Fibroblast of skin of left quadriceps (primary cell): Measurements from ENCODE around the gene PRRG2.
"Not testable (repeated sequence)": the region's sequence is repeated elsewhere in the genome, so short reads cannot be mapped to it uniquely, and the experiment has no call there.

Experiments used
- DNase-seq, 2 experiments: peaks; one replicate each; pipeline ENCODE4 v3.0.0-alpha.2; 2013; ENCODE audit warnings: low read depth in 2 of 2

The PRRG2 gene

DNA sequence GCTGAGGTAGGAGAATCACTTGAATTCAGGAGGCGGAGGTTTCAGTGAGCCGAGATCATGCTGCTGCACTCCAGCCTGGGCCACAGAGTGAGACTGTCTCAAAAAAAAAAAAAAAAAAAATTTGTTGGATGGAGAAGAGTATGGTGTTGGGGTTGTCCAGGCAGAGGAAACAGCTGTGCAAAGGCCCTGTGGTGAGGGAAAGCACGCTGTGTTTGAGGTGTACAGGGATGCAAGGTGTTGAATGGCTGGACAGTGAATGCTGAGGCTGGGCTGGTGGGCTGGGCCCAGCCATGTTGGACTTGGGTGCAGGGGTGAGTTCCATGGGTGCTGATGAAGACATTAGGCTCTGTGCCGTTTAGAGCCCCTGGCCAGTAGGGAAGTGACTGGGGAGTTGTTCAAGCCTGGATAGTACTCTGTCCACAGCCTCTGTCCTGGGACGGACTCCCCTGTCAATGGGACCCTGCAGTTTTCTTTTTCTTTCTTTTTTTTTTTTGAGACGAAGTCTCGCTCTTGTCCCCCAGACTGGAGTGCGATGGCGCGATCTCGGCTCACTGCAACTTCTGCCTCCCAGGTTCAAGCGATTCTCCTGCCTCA is 28.5 kb downstream of the PRRG2 start:
- no peak for DNase-seq

GRCh38 chr19:49613374-49613773 is 32.3 kb downstream of the PRRG2 start:
- DNase-seq: no peak

GRCh38 chr19:49614096-49614833 is 33.1 kb downstream of the PRRG2 start:
- no peak for DNase-seq

DNA sequence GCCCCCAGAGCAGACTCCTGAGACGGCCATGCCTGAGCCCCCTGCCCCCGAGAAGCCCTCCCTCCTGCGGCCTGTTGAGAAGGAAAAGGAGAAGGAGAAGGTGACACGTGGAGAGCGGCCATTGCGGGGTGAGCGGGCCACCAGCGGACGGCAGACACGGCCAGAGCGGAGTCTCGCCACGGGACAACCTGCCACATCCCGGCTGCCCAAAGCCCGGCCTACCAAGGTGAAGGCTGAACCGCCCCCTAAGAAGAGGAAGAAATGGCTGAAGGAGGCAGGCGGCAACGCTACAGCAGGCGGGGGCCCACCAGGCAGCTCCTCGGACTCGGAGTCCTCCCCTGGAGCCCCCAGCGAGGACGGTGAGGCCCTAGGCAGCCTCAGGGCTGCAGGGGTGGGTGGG is 34.7 kb downstream of the PRRG2 start:
- no peak for DNase-seq

DNA sequence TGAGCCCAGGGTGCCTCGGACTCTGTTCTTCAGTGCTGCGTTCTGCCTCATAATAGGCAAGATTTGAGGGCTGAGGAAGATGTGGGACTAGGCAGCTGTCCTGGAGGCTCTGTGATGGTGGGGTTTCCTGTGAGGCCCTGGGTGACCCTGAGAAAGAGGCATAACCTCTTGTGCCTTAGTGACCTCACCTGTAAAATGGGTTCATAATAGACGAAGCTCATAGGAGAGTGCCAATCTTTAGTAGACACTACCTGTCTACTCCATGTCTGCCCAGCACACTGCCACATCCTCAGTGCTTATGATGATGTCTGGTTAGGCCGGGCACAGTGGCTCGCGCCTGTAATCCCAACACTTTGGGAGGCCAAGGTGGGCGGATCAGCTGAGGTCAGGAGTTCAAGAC is 35.4 kb downstream of the PRRG2 start:
- no peak for DNase-seq

GRCh38 chr19:49616945-49617344 is 35.8 kb downstream of the PRRG2 start:
- no peak for DNase-seq

GRCh38 chr19:49617860-49618259 is 36.7 kb downstream of the PRRG2 start:
- DNase-seq: not testable (repeated sequence)

DNA sequence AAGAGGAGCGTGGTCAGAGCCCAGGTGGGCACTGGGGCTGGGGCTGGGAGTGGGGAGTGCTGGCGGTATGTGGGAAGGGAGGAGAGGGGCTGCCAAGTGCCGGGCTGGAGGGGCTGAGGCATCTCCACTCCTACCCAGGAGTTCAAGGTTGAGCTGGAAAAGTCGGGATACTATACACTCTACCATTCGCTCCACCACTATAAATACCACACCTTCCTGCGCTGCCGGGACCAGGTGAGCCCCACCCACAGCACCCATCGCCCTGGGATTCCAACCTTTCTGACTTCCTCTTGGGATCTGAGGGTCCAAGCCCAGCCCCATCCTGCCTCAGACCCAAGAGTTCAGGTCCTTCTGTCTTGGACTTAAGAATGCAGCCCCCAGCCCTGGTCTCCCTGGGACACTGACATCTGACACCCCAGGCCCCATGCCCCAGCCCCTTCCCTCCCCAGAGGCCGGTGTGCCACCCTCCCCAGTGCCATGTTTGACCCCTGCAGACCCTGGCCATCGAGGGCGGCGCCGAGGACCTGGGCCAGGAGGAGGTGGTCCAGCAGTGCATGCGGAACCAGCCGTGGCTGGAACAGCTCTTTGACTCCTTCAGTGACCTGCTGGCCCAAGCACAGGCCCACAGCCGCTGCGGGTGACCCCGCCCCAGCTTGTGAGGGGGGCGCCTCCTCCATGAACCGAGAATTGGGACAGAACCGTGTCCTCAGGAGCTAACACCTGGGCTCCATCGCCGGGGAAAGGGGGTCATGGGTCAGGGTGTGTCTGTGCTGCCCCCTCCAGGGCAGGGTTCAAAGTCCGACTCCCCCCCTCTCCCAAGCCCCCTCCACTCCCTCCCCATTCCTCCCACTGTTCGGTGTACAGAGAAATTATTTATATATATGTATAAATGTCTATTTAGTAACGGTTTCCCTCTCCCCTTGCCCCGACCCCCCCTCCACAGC is 44.1 kb downstream of the PRRG2 start:
- DNase-seq: no peak

DNA sequence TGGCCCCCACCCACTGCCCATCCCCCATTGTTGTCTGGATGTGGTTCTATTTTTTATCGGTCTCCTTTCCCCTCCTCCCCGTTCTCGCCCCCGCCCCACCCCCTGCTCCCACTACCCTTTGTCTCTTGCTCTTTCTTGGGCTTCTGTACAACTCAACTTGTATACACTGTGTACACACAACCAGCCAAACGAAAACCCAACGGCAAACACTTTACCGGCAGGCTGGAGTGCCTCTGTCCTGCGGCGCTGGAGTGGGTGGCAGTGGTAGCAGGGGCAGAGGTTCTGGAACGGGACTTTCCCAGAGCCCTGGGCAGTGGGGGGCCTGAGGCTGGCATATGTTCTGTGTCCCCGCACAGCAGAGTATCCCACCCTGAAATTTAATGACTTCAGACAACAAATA is 45.1 kb downstream of the PRRG2 start:
- DNase-seq: no peak

DNA sequence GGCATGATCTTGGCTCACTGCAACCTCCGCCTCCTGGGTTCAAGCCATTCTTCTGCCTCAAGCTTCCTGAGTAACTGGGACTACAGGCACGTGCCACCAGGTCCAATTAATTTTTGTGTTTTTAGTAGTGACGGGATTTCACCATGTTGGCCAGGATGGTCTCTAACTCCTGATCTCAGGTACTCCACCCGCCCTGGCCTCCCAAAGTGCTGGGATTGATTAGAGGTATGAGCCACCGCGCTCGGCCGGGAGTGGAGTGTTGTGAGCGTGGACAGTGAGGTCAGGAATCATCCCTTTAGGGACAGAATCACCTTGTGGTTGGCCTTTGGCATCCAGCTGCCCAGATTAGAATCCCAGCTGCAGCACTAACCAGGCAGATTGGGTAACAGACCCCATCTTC is 48.5 kb downstream of the PRRG2 start:
- DNase-seq: no peak

GRCh38 chr19:49631014-49631588 is 50.0 kb downstream of the PRRG2 start:
- DNase-seq: no peak

DNA sequence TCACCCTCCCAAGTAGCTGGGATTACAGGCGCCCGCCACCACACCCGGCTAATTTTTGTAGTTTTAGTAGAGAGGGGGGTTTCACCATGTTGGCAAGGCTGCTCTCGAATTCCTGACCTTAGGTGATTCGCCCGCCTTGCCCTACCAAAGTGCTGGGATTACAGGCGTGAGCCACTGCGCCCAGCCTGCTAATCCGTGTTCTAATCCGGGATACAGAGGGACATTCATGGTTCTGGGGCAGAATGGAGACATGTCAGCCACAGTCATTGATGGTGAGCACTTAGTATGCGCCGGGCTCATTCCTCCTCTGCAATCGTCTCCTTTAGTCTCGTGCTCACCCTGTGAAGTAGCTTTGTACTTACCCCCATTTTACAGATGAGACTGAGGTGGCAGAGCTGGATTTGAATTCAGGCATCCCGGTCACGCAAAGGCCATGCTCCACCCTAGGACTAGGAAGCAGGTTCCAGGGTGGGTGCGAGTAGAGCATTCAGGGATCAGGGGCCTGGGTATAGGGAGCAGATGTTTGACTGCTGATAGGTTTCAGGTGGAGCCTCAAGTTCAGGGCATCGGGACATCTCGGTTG is 50.6 kb downstream of the PRRG2 start:
- no peak for DNase-seq

GRCh38 chr19:49632576-49632975 is 51.5 kb downstream of the PRRG2 start:
- DNase-seq: no peak

DNA sequence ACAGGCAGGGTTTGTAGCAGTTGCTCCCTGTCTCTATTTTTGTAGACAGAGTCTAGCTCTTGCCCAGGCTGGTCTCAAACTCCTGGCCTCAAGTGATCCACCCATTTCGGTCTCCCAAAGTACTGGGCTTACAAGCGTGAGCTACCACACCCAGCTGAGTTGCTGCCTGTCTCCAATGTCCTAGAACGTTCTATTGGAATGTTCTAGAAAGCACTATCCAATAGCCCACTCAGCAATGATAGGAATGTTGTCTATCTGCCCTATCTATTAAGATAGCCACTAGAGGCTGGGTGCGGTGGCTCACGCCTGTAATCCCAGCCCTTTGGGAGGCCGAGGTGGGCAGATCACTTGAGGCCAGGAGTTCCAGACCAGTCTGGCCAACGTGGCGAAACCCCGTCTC is 52.2 kb downstream of the PRRG2 start:
- DNase-seq: not testable (repeated sequence)

DNA sequence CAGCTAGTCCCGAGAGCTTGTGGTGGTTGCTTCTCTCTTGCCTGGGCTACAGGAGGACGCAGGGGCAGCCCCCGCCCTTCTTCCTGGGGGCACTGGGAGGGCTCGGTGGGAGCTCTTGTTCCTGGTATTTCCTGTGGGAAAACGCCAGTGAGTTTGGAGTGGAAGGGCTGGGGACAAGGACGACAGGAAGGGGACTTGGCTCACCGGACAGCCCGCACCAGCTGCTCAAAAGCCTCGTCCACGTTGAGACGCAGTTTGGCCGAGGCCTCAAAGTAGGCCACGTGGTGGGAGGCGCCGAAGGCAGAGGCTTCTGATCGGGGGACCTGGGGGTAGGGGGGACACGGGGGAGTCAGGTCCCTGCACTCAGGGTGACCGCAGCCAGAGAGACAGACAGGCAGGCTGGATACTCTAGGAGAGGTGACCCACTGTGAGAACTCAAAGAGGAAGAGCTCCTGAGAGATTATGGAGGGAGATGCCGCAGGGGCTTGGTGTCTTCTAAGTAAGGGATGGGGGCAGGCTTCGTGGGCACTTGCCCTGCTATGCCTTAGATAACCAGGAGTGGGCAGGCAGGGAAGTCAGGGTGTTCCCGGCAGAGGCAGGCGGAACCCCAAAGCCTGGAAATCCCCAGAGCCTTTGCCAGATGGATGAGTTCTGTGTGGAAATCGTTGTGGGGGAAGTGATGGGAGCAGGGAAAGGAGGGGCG is 54.6 kb downstream of the PRRG2 start:
- no peak for DNase-seq

GRCh38 chr19:49636233-49636932 is 55.3 kb downstream of the PRRG2 start:
- no peak for DNase-seq

- peak; percentile 40 to 41 for DNase-seq
These were observed 57.0 kb downstream of the PRRG2 start for GRCh38 chr19:49637821-49638738.

- DNase-seq: no peak
These were observed 58.4 kb downstream of the PRRG2 start for GRCh38 chr19:49639401-49640112.
